Osteoblast (primary cell): ENCODE results near the gene DUSP8. TPM values are rescaled to one million over a fixed set of nuclear protein-coding genes. Genes with fewer than 3 reads are reported as not detected.
"Not testable (repeated sequence)": the region's sequence is repeated elsewhere in the genome, so short reads cannot be mapped to it uniquely, and the experiment has no call there.

Experiments
- DNase-seq: peaks from one replicate; pipeline ENCODE4 v3.0.0; 2011; ENCODE audit warnings: low spot score, mixed read lengths; ENCODE audit not compliant: insufficient read length; ENCODE audit errors: missing footprints
- H2AFZ ChIP-seq: 2 replicates; pipeline ENCODE4 v1.6.0; 2011; ENCODE audit warnings: mild to moderate bottlenecking, low read length
- H3K27ac ChIP-seq: 2 replicates; pipeline ENCODE4 v1.5.1; 2011; ENCODE audit warnings: mild to moderate bottlenecking, low read depth, low read length, moderate library complexity
- H3K27me3 ChIP-seq: 2 replicates; pipeline ENCODE4 v1.6.0; 2012; ENCODE audit warnings: mild to moderate bottlenecking, control low read depth, inconsistent platforms, low read length, moderate library complexity; ENCODE audit not compliant: insufficient read depth
- H3K36me3 ChIP-seq: 2 replicates; pipeline ENCODE4 v1.5.1; 2011; ENCODE audit warnings: mild to moderate bottlenecking, low read length, control low read depth, moderate library complexity; ENCODE audit not compliant: insufficient read depth
- H3K4me1 ChIP-seq: 2 replicates; pipeline ENCODE4 v1.5.1; 2011; ENCODE audit warnings: mild to moderate bottlenecking, low read length, control low read depth, moderate library complexity; ENCODE audit not compliant: insufficient read depth
- H3K4me2 ChIP-seq: 2 replicates; pipeline ENCODE4 v1.6.0; 2011; ENCODE audit warnings: mild to moderate bottlenecking, low read length; ENCODE audit not compliant: insufficient read depth
- H3K4me3 ChIP-seq: fragments of 200-600 bp; sonication (generic); 3 replicates; pipeline ENCODE4 v1.5.1; 2012; ENCODE audit warnings: mild to moderate bottlenecking, low read length, inconsistent platforms; ENCODE audit not compliant: insufficient read depth
- H3K79me2 ChIP-seq: 2 replicates; pipeline ENCODE4 v1.6.0; 2012; ENCODE audit warnings: mild to moderate bottlenecking, low read length, control low read depth, inconsistent platforms; ENCODE audit not compliant: insufficient read depth
- H3K9me3 ChIP-seq: 2 replicates; pipeline ENCODE4 v1.5.1; 2011; ENCODE audit warnings: low read depth, low read length, control low read depth
- H4K20me1 ChIP-seq: 2 replicates; pipeline ENCODE4 v1.6.0; 2012; ENCODE audit warnings: mild to moderate bottlenecking, low read length, control low read depth; ENCODE audit not compliant: insufficient read depth
- total RNA-seq: library from RNA; depleted of rRNA; stranded (reverse); fragments of >200 nt; gene quantifications from 2 replicates; pipeline ENCODE4 v1.2.3, GENCODE V29; 2012
- TF ChIP-seq, protein P1 (sequence below): IDR thresholded peaks from 2 replicates; pipeline ENCODE4 v1.5.1; 2011; ENCODE audit warnings: mild to moderate bottlenecking, low read depth, low read length, moderate library complexity; ENCODE audit errors: extremely low read depth

DUSP8 gene
- total RNA-seq, 1 donor = under 0.01 TPM

GRCh38 chr11:1586699-1587098 is 14.6 kb upstream of the DUSP8 start:
- H3K27ac ChIP-seq = no peak overlapping the region
- H4K20me1 ChIP-seq = no peaks in the 10 kb centered on the region
- no peaks in the 10 kb centered on the region for H3K4me1 ChIP-seq
- no peaks in the 10 kb centered on the region for H3K79me2 ChIP-seq
- no peak overlapping the region for H2AFZ ChIP-seq
- H3K27me3 ChIP-seq = peaks cover 26% of the 10 kb centered on the region
- H3K4me2 ChIP-seq = no peak overlapping the region
- TF ChIP-seq, protein P1, sequence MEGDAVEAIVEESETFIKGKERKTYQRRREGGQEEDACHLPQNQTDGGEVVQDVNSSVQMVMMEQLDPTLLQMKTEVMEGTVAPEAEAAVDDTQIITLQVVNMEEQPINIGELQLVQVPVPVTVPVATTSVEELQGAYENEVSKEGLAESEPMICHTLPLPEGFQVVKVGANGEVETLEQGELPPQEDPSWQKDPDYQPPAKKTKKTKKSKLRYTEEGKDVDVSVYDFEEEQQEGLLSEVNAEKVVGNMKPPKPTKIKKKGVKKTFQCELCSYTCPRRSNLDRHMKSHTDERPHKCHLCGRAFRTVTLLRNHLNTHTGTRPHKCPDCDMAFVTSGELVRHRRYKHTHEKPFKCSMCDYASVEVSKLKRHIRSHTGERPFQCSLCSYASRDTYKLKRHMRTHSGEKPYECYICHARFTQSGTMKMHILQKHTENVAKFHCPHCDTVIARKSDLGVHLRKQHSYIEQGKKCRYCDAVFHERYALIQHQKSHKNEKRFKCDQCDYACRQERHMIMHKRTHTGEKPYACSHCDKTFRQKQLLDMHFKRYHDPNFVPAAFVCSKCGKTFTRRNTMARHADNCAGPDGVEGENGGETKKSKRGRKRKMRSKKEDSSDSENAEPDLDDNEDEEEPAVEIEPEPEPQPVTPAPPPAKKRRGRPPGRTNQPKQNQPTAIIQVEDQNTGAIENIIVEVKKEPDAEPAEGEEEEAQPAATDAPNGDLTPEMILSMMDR = no peak
- DNase-seq = no peak
- H3K9me3 ChIP-seq = no peaks in the 10 kb centered on the region
- no peaks in the 10 kb centered on the region for H3K36me3 ChIP-seq
- no peak overlapping the region for H3K4me3 ChIP-seq

DNA sequence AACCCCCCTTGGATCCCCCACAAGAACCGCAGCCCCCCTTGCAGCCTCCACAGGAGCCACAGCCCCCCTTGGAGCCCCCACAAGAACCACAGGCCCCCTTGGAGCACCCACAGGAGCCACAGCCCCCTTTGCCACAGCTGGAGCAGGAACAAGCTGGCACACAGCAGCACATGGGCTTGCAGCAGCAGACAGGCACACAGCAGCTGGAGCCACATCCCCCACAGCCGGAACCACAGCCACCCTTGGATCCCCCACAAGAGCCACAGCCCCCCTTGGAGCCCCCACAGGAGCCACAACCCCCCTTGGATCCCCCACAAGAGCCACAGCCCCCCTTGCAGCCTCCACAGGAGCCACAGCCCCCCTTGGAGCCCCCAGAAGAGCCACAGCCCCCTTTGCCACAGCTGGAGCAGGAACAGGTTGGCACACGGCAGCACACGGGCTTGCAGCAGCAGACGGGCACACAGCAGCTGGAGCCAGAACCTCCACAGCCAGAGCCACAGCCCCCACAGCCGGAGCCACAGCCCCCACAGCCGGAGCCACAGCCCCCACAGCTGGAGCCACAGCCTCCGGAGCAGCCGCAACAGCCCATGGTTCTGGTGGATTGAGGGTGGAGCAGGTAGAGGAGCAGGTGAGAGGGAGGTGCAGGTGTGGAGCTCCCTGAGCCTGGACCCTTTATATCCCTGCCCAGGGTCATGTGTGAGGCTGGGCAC is 12.7 kb upstream of the DUSP8 start, which contains the start of gene KRTAP5-1:
Gene KRTAP5-1, minus strand, starts transcription at position 623 of the 710 bp plus-strand sequence. Its CDS starts 34 bp downstream, at position 589.
- H3K36me3 ChIP-seq, H3K4me2 ChIP-seq, DNase-seq, H3K27ac ChIP-seq, H2AFZ ChIP-seq, H4K20me1 ChIP-seq, H3K9me3 ChIP-seq, H3K79me2 ChIP-seq, H3K4me3 ChIP-seq, H3K4me1 ChIP-seq: not testable (repeated sequence)
- peaks cover 22% of the 10 kb centered on the region for H3K27me3 ChIP-seq

DNA sequence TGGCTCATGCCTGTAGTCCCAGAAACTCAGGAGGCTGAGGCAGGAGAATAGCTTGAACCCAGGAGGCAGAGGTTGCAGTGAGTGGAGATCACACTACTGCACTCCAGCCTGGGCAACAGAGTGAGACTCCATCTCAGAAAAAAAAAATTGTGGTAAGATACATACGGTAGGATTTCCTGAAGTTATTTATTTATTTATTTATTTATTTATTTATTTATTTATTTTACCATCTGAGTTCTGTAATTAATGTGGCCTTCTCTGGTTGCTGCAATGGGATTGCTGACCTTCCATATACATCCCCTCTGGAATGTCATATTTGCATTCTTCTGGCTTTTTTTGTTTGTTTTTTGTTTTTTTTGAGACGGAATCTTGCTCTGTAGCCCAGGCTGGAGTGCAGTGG is 10.8 kb upstream of the DUSP8 start:
- not testable (repeated sequence) for H3K36me3 ChIP-seq, H3K27ac ChIP-seq, DNase-seq, H3K4me3 ChIP-seq, H3K9me3 ChIP-seq, H3K4me1 ChIP-seq, H2AFZ ChIP-seq, H3K4me2 ChIP-seq, H4K20me1 ChIP-seq, H3K79me2 ChIP-seq
- peaks cover 18% of the 10 kb centered on the region for H3K27me3 ChIP-seq

- Histone ChIP-seq H3K4me2 (no peak overlapping the region), H3K27me3 (peaks cover 20% of the 10 kb centered on the region), H3K4me1 (no peaks in the 10 kb centered on the region), H2AFZ (no peak overlapping the region), H3K36me3 (no peaks in the 10 kb centered on the region), H3K4me3 (no peak overlapping the region), H4K20me1 (no peaks in the 10 kb centered on the region), H3K79me2 (no peaks in the 10 kb centered on the region), H3K27ac (no peak overlapping the region), H3K9me3 (peaks cover 5% of the 10 kb centered on the region)
- DNase-seq = no peak
- TF ChIP-seq, protein P1 = no peak
These were observed 9.9 kb upstream of the DUSP8 start for GRCh38 chr11:1581976-1582375.

GRCh38 chr11:1576825-1577224 is 4.8 kb upstream of the DUSP8 start:
- H4K20me1 ChIP-seq = no peaks in the 10 kb centered on the region
- TF ChIP-seq, protein P1 = no peak
- H3K9me3 ChIP-seq = peaks cover 5% of the 10 kb centered on the region
- H3K4me3 ChIP-seq = no peak overlapping the region
- H3K79me2 ChIP-seq = no peaks in the 10 kb centered on the region
- H3K4me2 ChIP-seq = no peak overlapping the region
- no peak overlapping the region for H2AFZ ChIP-seq
- H3K27ac ChIP-seq = no peak overlapping the region
- no peaks in the 10 kb centered on the region for H3K4me1 ChIP-seq
- no peaks in the 10 kb centered on the region for H3K36me3 ChIP-seq
- H3K27me3 ChIP-seq = peaks cover 39% of the 10 kb centered on the region
- no peak for DNase-seq

DNA sequence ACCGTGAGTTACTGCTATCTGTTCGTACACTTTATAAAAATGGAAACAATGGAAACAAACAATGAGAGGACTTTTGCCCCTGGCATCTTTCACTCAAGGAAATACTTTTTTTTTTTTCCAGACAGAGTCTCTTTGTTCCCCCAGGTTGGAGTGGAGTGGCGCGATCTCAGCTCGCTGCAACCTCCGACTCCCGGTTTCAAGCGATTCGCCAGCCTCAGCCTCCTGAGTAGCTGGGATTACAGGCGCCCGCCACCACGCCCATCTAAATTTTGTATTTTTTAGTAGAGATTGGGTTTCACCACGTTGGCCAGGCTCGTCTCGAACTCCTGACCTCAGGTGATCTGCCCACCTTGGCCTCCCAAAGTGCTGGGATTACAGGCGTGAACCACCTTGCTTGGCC is 3.7 kb upstream of the DUSP8 start:
- not testable (repeated sequence) for DNase-seq, H2AFZ ChIP-seq

More for the DNA sequence above, 3.7 kb upstream of the DUSP8 start:
- H3K4me3 ChIP-seq, H3K4me2 ChIP-seq, H3K9me3 ChIP-seq, H3K4me1 ChIP-seq, H3K79me2 ChIP-seq, H3K27ac ChIP-seq, H3K36me3 ChIP-seq, H4K20me1 ChIP-seq: not testable (repeated sequence)
- peaks cover 39% of the 10 kb centered on the region for H3K27me3 ChIP-seq
